A549 (cell line): ENCODE measurements around the gene PDZD2. TPM values are rescaled to one million over a fixed set of nuclear protein-coding genes. Genes with fewer than 3 reads are reported as not detected.

Source experiments
- ATAC-seq, 2 experiments: fragments of 200-7000 bp in 1 of 2; fragments of >200 bp in 1 of 2; cut with Nextera tagmentation in 1 of 2; cut with Tn5 transposase in 1 of 2; 3 replicates each; pipeline versions ENCODE4 v1.8.0 to v1.9.1; 2018 to 2020; ENCODE audit warnings: mild to moderate bottlenecking in 1 of 2, moderate library complexity in 1 of 2
- CTCF ChIA-PET: fragments of 300-600 bp; sonication (Branson Sonifier 250); formaldehyde crosslinking; extraction: SDS; loops from one replicate; lab custom pipeline; 2021; ENCODE audit warnings: antibody characterized with exemption, inconsistent platforms; lab: Yijun Ruan, JAX
- POLR2A ChIA-PET: fragments of 350-600 bp; formaldehyde crosslinking; extraction: SDS; loops from one replicate; lab custom pipeline; 2021; ENCODE audit warnings: antibody characterized with exemption, inconsistent platforms; lab: Yijun Ruan, JAX
- DNase-seq, 2 experiments: peaks; one replicate each; pipeline versions ENCODE4 v3.0.0 to v3.0.0-alpha.2; 2011 to 2016; ENCODE audit warnings: low read depth in 1 of 2, low spot score in 1 of 2
- FAIRE-seq: peaks from 2 replicates; lab custom pipeline; 2011; peaks lifted over from hg19 to GRCh38; lab: Jason Lieb, UNC
- H3K27ac ChIP-seq, 2 experiments: fragments of >200 bp; sonication (Bioruptor Twin); formaldehyde crosslinking; 3 replicates each; pipeline ENCODE4 v1.5.1; 2016 to 2017
- H3K4me1 ChIP-seq: fragments of >200 bp; sonication (Bioruptor Twin); formaldehyde crosslinking; 3 replicates; pipeline ENCODE4 v1.6.1; 2016
- H3K4me2 ChIP-seq: fragments of >200 bp; sonication (Bioruptor Twin); formaldehyde crosslinking; 3 replicates; pipeline ENCODE4 v1.6.1; 2016
- H3K4me3 ChIP-seq: fragments of >200 bp; sonication (Bioruptor Twin); formaldehyde crosslinking; 3 replicates; pipeline ENCODE4 v1.5.1; 2016
- H3K9me3 ChIP-seq: fragments of >200 bp; sonication (Bioruptor Twin); formaldehyde crosslinking; 3 replicates; pipeline ENCODE4 v1.6.1; 2016
- BHLHE40 ChIP-seq: IDR thresholded peaks from 2 replicates; pipeline ENCODE4 v1.6.1; 2012; ENCODE audit warnings: low read depth, low read length, inconsistent platforms
- CHD4 ChIP-seq: fragments of 200-600 bp; sonication (generic); IDR thresholded peaks from 2 replicates; pipeline ENCODE4 v1.6.1; 2016; ENCODE audit warnings: antibody characterized with exemption, mild to moderate bottlenecking, borderline replicate concordance
- EP300 ChIP-seq, 2 experiments: fragments of >200 bp; sonication (Bioruptor Twin); formaldehyde crosslinking; IDR thresholded peaks; 2 replicates in 1 of 2; 3 replicates in 1 of 2; pipeline ENCODE4 v1.6.1; 2016 to 2017
- ESRRA ChIP-seq: fragments of 150-350 bp; IDR thresholded peaks from 2 replicates; pipeline ENCODE4 v1.6.1; 2014; ENCODE audit warnings: mild to moderate bottlenecking, low read length, borderline replicate concordance
- FOSL2 ChIP-seq, 2 experiments: fragments of 450-650 bp in 1 of 2; fragments of >200 bp in 1 of 2; sonication (Bioruptor Twin) in 1 of 2; formaldehyde crosslinking; IDR thresholded peaks; 2 replicates each; pipeline versions ENCODE4 v1.5.0 to v1.6.1; 2016 to 2020; ENCODE audit warnings: mild to moderate bottlenecking in 1 of 2, moderate library complexity in 1 of 2
- GATA3 ChIP-seq: IDR thresholded peaks from 2 replicates; pipeline ENCODE4 v1.6.1; 2012; ENCODE audit warnings: borderline replicate concordance
- HEYL ChIP-seq: fragments of 250-450 bp; sonication (Bioruptor Pico); IDR thresholded peaks from 2 replicates; pipeline ENCODE4 v1.8.0; 2021; ENCODE audit warnings: mild to moderate bottlenecking, moderate library complexity
- HOXB13 ChIP-seq: fragments of 250-450 bp; sonication (Bioruptor Pico); IDR thresholded peaks from 2 replicates; pipeline ENCODE4 v1.5.0; 2020; ENCODE audit warnings: low read depth, mild to moderate bottlenecking, moderate library complexity
- HOXB5 ChIP-seq: fragments of 250-450 bp; sonication (Bioruptor Pico); IDR thresholded peaks from 2 replicates; pipeline ENCODE4 v1.5.0; 2020; ENCODE audit warnings: mild to moderate bottlenecking, moderate library complexity
- JUNB ChIP-seq: fragments of >200 bp; sonication (Bioruptor Twin); formaldehyde crosslinking; IDR thresholded peaks from 2 replicates; pipeline ENCODE4 v1.6.1; 2016
- MAFK ChIP-seq: fragments of 450-650 bp; IDR thresholded peaks from 2 replicates; pipeline ENCODE4 v1.6.1; 2014; ENCODE audit not compliant: partially characterized antibody
- PHF8 ChIP-seq: fragments of 200-600 bp; sonication (generic); IDR thresholded peaks from 2 replicates; pipeline ENCODE4 v1.6.1; 2016; ENCODE audit warnings: low read depth, mild to moderate bottlenecking, antibody characterized with exemption, moderate library complexity, borderline replicate concordance
- RAD21 ChIP-seq, 2 experiments: fragments of >200 bp in 1 of 2; sonication (Bioruptor Twin) in 1 of 2; formaldehyde crosslinking in 1 of 2; IDR thresholded peaks in 1 of 2; conservative IDR thresholded peaks in 1 of 2; 2 replicates in 1 of 2; 3 replicates in 1 of 2; pipeline ENCODE4 v1.6.1; 2012 to 2018; ENCODE audit warnings: inconsistent platforms in 1 of 2
- RARB ChIP-seq: fragments of 250-450 bp; sonication (Bioruptor Pico); IDR thresholded peaks from 2 replicates; pipeline ENCODE4 v1.8.0; 2021; ENCODE audit warnings: mild to moderate bottlenecking, moderate library complexity
- SREBF2 ChIP-seq: fragments of 450-650 bp; IDR thresholded peaks from 2 replicates; pipeline ENCODE4 v1.6.1; 2014; ENCODE audit warnings: mild to moderate bottlenecking, moderate library complexity
- TFCP2L1 ChIP-seq: fragments of 250-450 bp; sonication (Bioruptor Pico); IDR thresholded peaks from 2 replicates; pipeline ENCODE4 v1.5.0; 2021; ENCODE audit warnings: mild to moderate bottlenecking
- TP53 ChIP-seq: fragments of 250-450 bp; sonication (Bioruptor Pico); IDR thresholded peaks from 2 replicates; pipeline ENCODE4 v1.5.0; 2021; ENCODE audit warnings: mild to moderate bottlenecking, moderate library complexity
- ZNF302 ChIP-seq: fragments of 250-450 bp; sonication (Bioruptor Pico); IDR thresholded peaks from 2 replicates; pipeline ENCODE4 v1.9.0; 2021; ENCODE audit warnings: inconsistent platforms, mild to moderate bottlenecking, moderate library complexity
- WGBS: methylation state at CpG from one replicate; pipeline ENCODE4 v1.1.6; 2017; ENCODE audit errors: missing lambda C conversion rate; 5-methylcytosine and 5-hydroxymethylcytosine counted together
- polyA plus RNA-seq, 4 experiments: library from polyadenylated mRNA; depleted of rRNA in 3 of 4; stranded (reverse); fragments of >200 nt; fragmentation: RNase III in 1 of 4; extraction: RNeasy Plus Mini Kit Qiagen cat#74134 plus additional on column Dnase treatment in 1 of 4; gene quantifications; 2 replicates in 3 of 4; 3 replicates in 1 of 4; pipeline ENCODE4 v1.2.3, GENCODE V29; 2011 to 2017
- TF ChIP-seq, protein P1 (sequence below): fragments of 250-450 bp; sonication (Bioruptor Pico); IDR thresholded peaks from 2 replicates; pipeline ENCODE4 v1.5.0; 2021; ENCODE audit warnings: mild to moderate bottlenecking, moderate library complexity, borderline replicate concordance
- TF ChIP-seq, protein P2 (sequence below): fragments of 200-600 bp; sonication (generic); IDR thresholded peaks from 2 replicates; pipeline ENCODE4 v1.6.1; 2016; ENCODE audit warnings: antibody characterized with exemption, mild to moderate bottlenecking, moderate library complexity
- TF ChIP-seq, protein P3 (sequence below): IDR thresholded peaks from 2 replicates; pipeline ENCODE4 v1.6.1; 2012
- TF ChIP-seq, protein P4 (sequence below): IDR thresholded peaks from 2 replicates; pipeline ENCODE4 v1.6.1; 2012
- TF ChIP-seq, protein P5 (sequence below): fragments of >200 bp; sonication (Bioruptor Twin); formaldehyde crosslinking; IDR thresholded peaks from 3 replicates; pipeline ENCODE4 v1.5.1; 2016

PDZD2 gene
- polyA plus RNA-seq, 2 of the 4 experiments (the other 2 are of a cell fraction) = 0.06 to 0.09 TPM

DNA sequence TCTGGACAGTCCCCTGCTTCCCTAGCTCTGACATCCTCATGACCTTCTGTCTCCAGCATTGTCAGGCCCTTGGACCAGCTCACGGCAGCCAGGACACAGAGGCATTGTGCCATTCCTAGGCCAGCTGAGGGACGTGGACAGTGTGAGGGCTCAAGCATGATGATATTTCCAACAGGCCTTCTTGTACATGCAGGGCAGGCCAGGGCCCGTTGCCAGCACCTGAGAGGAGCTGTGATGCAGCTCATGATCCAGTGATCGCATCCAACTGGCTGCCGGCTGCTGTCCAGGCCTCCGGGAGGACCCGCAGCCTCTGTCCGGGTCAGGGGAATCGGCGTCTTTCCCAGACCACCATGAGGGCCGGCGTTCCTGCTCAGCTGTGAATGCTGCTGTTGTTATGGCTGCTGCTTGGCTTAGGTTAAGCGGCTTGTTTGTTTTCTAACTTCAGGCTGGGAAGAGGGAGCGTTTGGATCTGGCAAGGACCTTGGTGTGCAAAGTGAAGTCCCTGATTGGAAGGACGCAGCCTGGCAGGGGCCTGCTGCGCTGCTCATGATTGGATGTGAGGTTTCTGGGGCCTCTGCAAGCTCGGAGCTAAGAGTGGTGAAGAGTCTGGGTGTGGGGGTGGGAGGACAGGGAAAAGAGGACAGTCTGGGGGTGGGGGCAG, 53.8 kb downstream of the PDZD2 start:
- DNase-seq = no peak
- H3K4me3 ChIP-seq = no peak overlapping the region
- TF ChIP-seq EP300 (IDR thresholded peaks at IDR 0.05) (no peak), HOXB13 (CRISPR knock-in tag) (no peak), ESRRA (no peak), RARB (no peak), BHLHE40 (no peak), PHF8 (no peak), JUNB (no peak), MAFK (no peak), TFCP2L1 (CRISPR knock-in tag) (no peak), SREBF2 (no peak), FOSL2 (IDR thresholded peaks at IDR 0.05) (no peak), FOSL2 (CRISPR knock-in tag; IDR thresholded peaks at IDR 0.05) (no peak), CHD4 (no peak), RAD21 (conservative IDR thresholded peaks at IDR 0.05 in 1 of 2, IDR thresholded peaks at IDR 0.05 in 1 of 2) (no peak), TP53 (CRISPR knock-in tag) (no peak), HEYL (CRISPR knock-in tag) (no peak), HOXB5 (no peak)
- TF ChIP-seq, protein P1, sequence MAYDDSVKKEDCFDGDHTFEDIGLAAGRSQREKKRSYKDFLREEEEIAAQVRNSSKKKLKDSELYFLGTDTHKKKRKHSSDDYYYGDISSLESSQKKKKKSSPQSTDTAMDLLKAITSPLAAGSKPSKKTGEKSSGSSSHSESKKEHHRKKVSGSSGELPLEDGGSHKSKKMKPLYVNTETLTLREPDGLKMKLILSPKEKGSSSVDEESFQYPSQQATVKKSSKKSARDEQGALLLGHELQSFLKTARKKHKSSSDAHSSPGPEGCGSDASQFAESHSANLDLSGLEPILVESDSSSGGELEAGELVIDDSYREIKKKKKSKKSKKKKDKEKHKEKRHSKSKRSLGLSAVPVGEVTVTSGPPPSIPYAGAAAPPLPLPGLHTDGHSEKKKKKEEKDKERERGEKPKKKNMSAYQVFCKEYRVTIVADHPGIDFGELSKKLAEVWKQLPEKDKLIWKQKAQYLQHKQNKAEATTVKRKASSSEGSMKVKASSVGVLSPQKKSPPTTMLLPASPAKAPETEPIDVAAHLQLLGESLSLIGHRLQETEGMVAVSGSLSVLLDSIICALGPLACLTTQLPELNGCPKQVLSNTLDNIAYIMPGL (CRISPR knock-in tag) = no peak
- TF ChIP-seq, protein P2, sequence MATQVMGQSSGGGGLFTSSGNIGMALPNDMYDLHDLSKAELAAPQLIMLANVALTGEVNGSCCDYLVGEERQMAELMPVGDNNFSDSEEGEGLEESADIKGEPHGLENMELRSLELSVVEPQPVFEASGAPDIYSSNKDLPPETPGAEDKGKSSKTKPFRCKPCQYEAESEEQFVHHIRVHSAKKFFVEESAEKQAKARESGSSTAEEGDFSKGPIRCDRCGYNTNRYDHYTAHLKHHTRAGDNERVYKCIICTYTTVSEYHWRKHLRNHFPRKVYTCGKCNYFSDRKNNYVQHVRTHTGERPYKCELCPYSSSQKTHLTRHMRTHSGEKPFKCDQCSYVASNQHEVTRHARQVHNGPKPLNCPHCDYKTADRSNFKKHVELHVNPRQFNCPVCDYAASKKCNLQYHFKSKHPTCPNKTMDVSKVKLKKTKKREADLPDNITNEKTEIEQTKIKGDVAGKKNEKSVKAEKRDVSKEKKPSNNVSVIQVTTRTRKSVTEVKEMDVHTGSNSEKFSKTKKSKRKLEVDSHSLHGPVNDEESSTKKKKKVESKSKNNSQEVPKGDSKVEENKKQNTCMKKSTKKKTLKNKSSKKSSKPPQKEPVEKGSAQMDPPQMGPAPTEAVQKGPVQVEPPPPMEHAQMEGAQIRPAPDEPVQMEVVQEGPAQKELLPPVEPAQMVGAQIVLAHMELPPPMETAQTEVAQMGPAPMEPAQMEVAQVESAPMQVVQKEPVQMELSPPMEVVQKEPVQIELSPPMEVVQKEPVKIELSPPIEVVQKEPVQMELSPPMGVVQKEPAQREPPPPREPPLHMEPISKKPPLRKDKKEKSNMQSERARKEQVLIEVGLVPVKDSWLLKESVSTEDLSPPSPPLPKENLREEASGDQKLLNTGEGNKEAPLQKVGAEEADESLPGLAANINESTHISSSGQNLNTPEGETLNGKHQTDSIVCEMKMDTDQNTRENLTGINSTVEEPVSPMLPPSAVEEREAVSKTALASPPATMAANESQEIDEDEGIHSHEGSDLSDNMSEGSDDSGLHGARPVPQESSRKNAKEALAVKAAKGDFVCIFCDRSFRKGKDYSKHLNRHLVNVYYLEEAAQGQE = no peak
- TF ChIP-seq, protein P3, sequence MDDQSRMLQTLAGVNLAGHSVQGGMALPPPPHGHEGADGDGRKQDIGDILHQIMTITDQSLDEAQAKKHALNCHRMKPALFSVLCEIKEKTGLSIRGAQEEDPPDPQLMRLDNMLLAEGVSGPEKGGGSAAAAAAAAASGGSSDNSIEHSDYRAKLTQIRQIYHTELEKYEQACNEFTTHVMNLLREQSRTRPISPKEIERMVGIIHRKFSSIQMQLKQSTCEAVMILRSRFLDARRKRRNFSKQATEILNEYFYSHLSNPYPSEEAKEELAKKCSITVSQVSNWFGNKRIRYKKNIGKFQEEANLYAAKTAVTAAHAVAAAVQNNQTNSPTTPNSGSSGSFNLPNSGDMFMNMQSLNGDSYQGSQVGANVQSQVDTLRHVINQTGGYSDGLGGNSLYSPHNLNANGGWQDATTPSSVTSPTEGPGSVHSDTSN = no peak
- TF ChIP-seq, protein P4, sequence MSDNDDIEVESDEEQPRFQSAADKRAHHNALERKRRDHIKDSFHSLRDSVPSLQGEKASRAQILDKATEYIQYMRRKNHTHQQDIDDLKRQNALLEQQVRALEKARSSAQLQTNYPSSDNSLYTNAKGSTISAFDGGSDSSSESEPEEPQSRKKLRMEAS = no peak
- no peak for FAIRE-seq
- POLR2A ChIA-PET = no interaction called here
- no peak; a peak in 1 of 6 replicates for ATAC-seq
- no peak overlapping the region for H3K4me2 ChIP-seq
- H3K9me3 ChIP-seq = no peaks in the 10 kb centered on the region
- WGBS = 71% methylated on average over 11 of the region's 17 CpGs
- CTCF ChIA-PET = interaction anchor here (1.1 to 1.5 kb wide), 2 partner anchors 18 to 132 kb away, joined by 3 to 5 read pairs; no protein-coding TSS in a partner anchor
- no peaks in the 10 kb centered on the region for H3K4me1 ChIP-seq
- no peak overlapping the region for H3K27ac ChIP-seq

DNA sequence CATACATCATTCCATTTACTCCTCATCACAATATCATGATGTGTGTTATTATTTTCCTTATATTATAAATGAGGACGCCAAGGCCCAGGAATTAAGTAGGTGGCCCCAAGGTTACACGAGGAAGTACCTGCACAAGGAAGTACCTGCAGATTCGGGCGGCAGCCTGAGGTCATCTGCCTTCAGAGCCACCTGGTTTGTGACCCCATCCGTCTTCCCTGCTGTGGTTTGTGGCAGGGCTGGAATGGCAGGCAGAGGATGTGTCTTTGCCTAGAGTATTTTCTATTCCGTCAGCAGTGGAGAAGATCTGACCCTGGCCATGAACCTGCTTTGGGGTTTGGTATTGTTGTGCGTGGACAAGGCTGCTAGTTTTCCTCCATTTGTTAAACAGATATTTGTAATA, 59.7 kb downstream of the PDZD2 start:
- no peak for FAIRE-seq
- CTCF ChIA-PET = no interaction called here
- DNase-seq = no peak
- Histone ChIP-seq H3K4me1 (no peaks in the 10 kb centered on the region), H3K4me3 (no peak overlapping the region), H3K4me2 (no peak overlapping the region), H3K9me3 (no peaks in the 10 kb centered on the region), H3K27ac (no peak overlapping the region)
- WGBS = 62% methylated on average over 7 of the region's 7 CpGs
- POLR2A ChIA-PET = no interaction called here
- no peak for ATAC-seq
- TF ChIP-seq, protein P5, sequence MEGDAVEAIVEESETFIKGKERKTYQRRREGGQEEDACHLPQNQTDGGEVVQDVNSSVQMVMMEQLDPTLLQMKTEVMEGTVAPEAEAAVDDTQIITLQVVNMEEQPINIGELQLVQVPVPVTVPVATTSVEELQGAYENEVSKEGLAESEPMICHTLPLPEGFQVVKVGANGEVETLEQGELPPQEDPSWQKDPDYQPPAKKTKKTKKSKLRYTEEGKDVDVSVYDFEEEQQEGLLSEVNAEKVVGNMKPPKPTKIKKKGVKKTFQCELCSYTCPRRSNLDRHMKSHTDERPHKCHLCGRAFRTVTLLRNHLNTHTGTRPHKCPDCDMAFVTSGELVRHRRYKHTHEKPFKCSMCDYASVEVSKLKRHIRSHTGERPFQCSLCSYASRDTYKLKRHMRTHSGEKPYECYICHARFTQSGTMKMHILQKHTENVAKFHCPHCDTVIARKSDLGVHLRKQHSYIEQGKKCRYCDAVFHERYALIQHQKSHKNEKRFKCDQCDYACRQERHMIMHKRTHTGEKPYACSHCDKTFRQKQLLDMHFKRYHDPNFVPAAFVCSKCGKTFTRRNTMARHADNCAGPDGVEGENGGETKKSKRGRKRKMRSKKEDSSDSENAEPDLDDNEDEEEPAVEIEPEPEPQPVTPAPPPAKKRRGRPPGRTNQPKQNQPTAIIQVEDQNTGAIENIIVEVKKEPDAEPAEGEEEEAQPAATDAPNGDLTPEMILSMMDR = no peak
- TF ChIP-seq ZNF302 (CRISPR knock-in tag) (no peak), BHLHE40 (no peak), FOSL2 (IDR thresholded peaks at IDR 0.05) (no peak), FOSL2 (CRISPR knock-in tag; IDR thresholded peaks at IDR 0.05) (no peak), GATA3 (no peak)
- TF ChIP-seq, protein P2 = no peak
